HepG2 (cell line): ENCODE results near the gene SLC5A6. TPM values are rescaled to one million over a fixed set of nuclear protein-coding genes. Genes with fewer than 3 reads are reported as not detected.

ENCODE experiments used
- ARHGAP35 ChIP-seq: sonication (generic); formaldehyde crosslinking; IDR thresholded peaks from 2 replicates; pipeline ENCODE4 v1.9.0; 2022; ENCODE audit warnings: mild to moderate bottlenecking, inconsistent platforms, moderate library complexity, missing genetic modification reagents, borderline replicate concordance
- FOXP4 ChIP-seq: sonication (generic); formaldehyde crosslinking; IDR thresholded peaks from 2 replicates; pipeline ENCODE4 v1.4.0; 2020; ENCODE audit warnings: missing genetic modification reagents
- IKZF4 ChIP-seq: sonication (generic); formaldehyde crosslinking; IDR thresholded peaks from 2 replicates; pipeline ENCODE4 v1.5.1; 2020; ENCODE audit warnings: borderline replicate concordance, mild to moderate bottlenecking, low read depth, missing genetic modification reagents; ENCODE audit errors: not compliant biosample characterization
- KDM5B ChIP-seq: sonication (generic); formaldehyde crosslinking; IDR thresholded peaks from 2 replicates; pipeline ENCODE4 v1.4.0; 2020; ENCODE audit warnings: missing genetic modification reagents, mild to moderate bottlenecking, borderline replicate concordance
- KMT2B ChIP-seq: IDR thresholded peaks from 2 replicates; pipeline ENCODE4 v1.6.1; 2016; ENCODE audit warnings: missing genetic modification reagents, missing compliant biosample characterization
- NFKB2 ChIP-seq: sonication (generic); formaldehyde crosslinking; IDR thresholded peaks from 2 replicates; pipeline ENCODE4 v1.4.0; 2020; ENCODE audit warnings: missing genetic modification reagents, borderline replicate concordance
- PAXIP1 ChIP-seq: sonication (generic); formaldehyde crosslinking; conservative IDR thresholded peaks from 2 replicates; pipeline ENCODE4 v1.4.0; 2020; ENCODE audit warnings: mild to moderate bottlenecking, missing genetic modification reagents, moderate library complexity
- SNAI1 ChIP-seq: sonication (generic); formaldehyde crosslinking; IDR thresholded peaks from 2 replicates; pipeline ENCODE4 v1.5.0; 2020; ENCODE audit warnings: mild to moderate bottlenecking, missing genetic modification reagents, borderline replicate concordance
- SSRP1 ChIP-seq: IDR thresholded peaks from 2 replicates; pipeline ENCODE4 v1.6.1; 2016; ENCODE audit warnings: control low read depth
- TFDP1 ChIP-seq: IDR thresholded peaks from 2 replicates; pipeline ENCODE4 v1.6.1; 2016; ENCODE audit warnings: missing compliant biosample characterization, missing genetic modification reagents, borderline replicate concordance
- TMF1 ChIP-seq: sonication (generic); formaldehyde crosslinking; IDR thresholded peaks from 2 replicates; pipeline ENCODE4 v1.8.1; 2022; ENCODE audit warnings: low read depth, missing genetic modification reagents
- ZFP36L2 ChIP-seq: sonication (generic); formaldehyde crosslinking; IDR thresholded peaks from 2 replicates; pipeline ENCODE4 v1.4.0; 2020; ENCODE audit warnings: missing genetic modification reagents
- ZFP37 ChIP-seq: sonication (generic); formaldehyde crosslinking; IDR thresholded peaks from 2 replicates; pipeline ENCODE4 v1.4.0; 2020; ENCODE audit warnings: missing genetic modification reagents, borderline replicate concordance
- ZNF746 ChIP-seq: sonication (generic); formaldehyde crosslinking; IDR thresholded peaks from 2 replicates; pipeline ENCODE4 v1.8.0; 2022; ENCODE audit warnings: mild to moderate bottlenecking, missing genetic modification reagents
- ZNF777 ChIP-seq: sonication (generic); formaldehyde crosslinking; IDR thresholded peaks from 2 replicates; pipeline ENCODE4 v1.4.0; 2020; ENCODE audit warnings: missing genetic modification reagents
- ZNF883 ChIP-seq: sonication (generic); formaldehyde crosslinking; IDR thresholded peaks from 2 replicates; pipeline ENCODE4 v1.5.1; 2020; ENCODE audit warnings: mild to moderate bottlenecking, missing genetic modification reagents; ENCODE audit errors: not compliant biosample characterization
- polyA plus RNA-seq, 8 experiments: library from polyadenylated mRNA; depleted of rRNA in 3 of 8; stranded (reverse) in 7 of 8; unstranded in 1 of 8; fragments of >200 nt; fragmentation: Illumina TruSeq in 4 of 8; extraction: Trizol in 4 of 8; gene quantifications; 2 replicates each; pipeline versions ENCODE4 v1.2.1 to v1.2.3, GENCODE V29; 2011 to 2016; ENCODE audit warnings: low read depth in 4 of 8, missing spikeins in 1 of 8, mixed read lengths in 1 of 8; ENCODE audit not compliant: insufficient read depth in 1 of 8
- total RNA-seq, 5 experiments: library from RNA; depleted of rRNA; stranded (reverse); fragments of >200 nt; fragmentation: Illumina TruSeq; extraction: Trizol; gene quantifications; 2 replicates each; pipeline ENCODE4 v1.2.3, GENCODE V29; 2016; ENCODE audit warnings: low read depth in 1 of 5
- TF ChIP-seq, protein P1 (sequence below), 2 experiments: sonication (generic) in 1 of 2; formaldehyde crosslinking in 1 of 2; IDR thresholded peaks; 2 replicates each; pipeline versions ENCODE4 v1.5.1 to v1.6.1; 2011 to 2020; ENCODE audit warnings: borderline replicate concordance in 1 of 2, low read depth in 1 of 2, low read length in 1 of 2, mild to moderate bottlenecking in 1 of 2, missing genetic modification reagents in 1 of 2, moderate library complexity in 1 of 2

SLC5A6 gene
- total and polyA plus RNA-seq, 2 of the 13 experiments (the other 11 are each of a cell fraction or from before 2014, with no cell fraction given): 135 to 417 TPM

DNA sequence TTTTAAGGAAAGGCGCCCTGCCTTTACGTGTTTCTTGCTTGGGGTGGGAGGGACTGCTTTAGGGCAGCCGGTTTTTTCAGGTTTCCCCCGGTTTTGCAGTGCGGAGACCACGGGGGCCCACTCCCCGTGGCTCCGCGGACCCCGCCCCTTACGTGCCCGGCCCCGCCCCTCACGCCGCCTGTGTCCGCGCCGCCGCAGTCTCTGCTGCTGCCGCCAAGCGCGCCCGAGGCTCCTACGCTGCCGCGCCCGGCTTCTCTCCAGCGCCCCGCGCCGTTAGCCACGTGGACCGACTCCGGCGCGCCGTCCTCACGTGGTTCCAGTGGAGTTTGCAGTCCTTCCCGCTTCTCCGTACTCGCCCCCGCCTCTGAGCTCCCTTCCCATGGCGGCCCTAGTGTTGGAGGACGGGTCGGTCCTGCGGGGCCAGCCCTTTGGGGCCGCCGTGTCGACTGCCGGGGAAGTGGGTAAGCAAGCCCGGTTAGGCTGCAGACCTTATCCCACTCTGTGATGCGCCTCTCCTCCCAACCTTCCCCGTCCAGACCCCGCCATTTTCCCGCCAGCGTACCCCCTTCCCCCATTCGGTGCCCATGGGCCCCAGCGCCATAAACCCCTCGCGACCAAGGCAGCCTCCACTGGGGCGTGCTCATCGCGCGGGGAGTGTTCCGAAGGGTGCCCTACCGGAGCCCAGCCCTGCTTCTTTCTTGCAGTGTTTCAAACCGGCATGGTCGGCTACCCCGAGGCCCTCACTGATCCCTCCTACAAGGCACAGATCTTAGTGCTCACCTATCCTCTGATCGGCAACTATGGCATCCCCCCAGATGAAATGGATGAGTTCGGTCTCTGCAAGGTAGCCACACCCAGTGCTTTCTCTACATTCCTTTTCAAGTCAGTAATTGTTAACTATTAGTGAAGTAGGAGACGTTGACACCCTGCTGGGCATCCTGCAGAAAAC lies 5.4 kb upstream of the SLC5A6 start, which contains the start of gene CAD (continued):
- TF ChIP-seq FOXP4 (CRISPR knock-in tag) (0 out of 2 replicates have a peak, but pooled peaks have one; percentile 15), TMF1 (peak; percentile 72; the same call in 1 of the 2 replicates), ZFP36L2 (CRISPR knock-in tag) (0 out of 2 replicates have a peak, but pooled peaks have one; percentile 8), KDM5B (CRISPR knock-in tag) (peak; percentile 91; the same call in 1 of the 2 replicates), ZNF777 (CRISPR knock-in tag) (no peak; the same call in 1 of the 2 replicates), IKZF4 (CRISPR knock-in tag) (peak; percentile 53), TFDP1 (CRISPR knock-in tag) (peak; percentile 92), KMT2B (CRISPR knock-in tag) (peak; percentile 74), ZNF883 (CRISPR knock-in tag) (peak; percentile 73), SNAI1 (no peak), NFKB2 (CRISPR knock-in tag) (peak; percentile 86), PAXIP1 (CRISPR knock-in tag) (0 out of 2 replicates have a peak, but pooled peaks have one; percentile 8), SSRP1 (CRISPR knock-in tag) (no peak), ZFP37 (CRISPR knock-in tag) (peak; percentile 94), ZNF746 (CRISPR knock-in tag) (peak; percentile 29; the same call in 1 of the 2 replicates), ARHGAP35 (0 out of 2 replicates have a peak, but pooled peaks have one; percentile 12)
- TF ChIP-seq, protein P1, sequence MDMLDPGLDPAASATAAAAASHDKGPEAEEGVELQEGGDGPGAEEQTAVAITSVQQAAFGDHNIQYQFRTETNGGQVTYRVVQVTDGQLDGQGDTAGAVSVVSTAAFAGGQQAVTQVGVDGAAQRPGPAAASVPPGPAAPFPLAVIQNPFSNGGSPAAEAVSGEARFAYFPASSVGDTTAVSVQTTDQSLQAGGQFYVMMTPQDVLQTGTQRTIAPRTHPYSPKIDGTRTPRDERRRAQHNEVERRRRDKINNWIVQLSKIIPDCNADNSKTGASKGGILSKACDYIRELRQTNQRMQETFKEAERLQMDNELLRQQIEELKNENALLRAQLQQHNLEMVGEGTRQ (IDR thresholded peaks at IDR 0.05; ENCODE audit: low read depth, low read length): peak; percentile 33; the same call in 1 of the 2 replicates
- TF ChIP-seq, protein P1 (CRISPR knock-in tag; IDR thresholded peaks at IDR 0.05; ENCODE audit: borderline replicate concordance): no peak; the same call in 1 of the 2 replicates
